NCI-H1105 treated with DMSO at 0.1 percent for 48 hours (cell line): ENCODE data around the gene LBH.
A peak's percentile ranks its signal among the peaks of the same experiment; 100 is the strongest.

Source experiments
- DNase-seq: peaks from one replicate; lab custom pipeline; 2025; lab: John Stamatoyannopoulos, UW

Gene LBH

GRCh38 chr2:30217644-30218337 lies 13.5 kb upstream of the LBH start:
- DNase-seq: peak; percentile 93

GRCh38 chr2:30218338-30218713 lies 13.0 kb upstream of the LBH start:
- DNase-seq: no peak

- no peak for DNase-seq
Observed at GRCh38 chr2:30218814-30219213, 12.5 kb upstream of the LBH start.

- no peak for DNase-seq
Observed at GRCh38 chr2:30219886-30220875, 11.2 kb upstream of the LBH start.

GRCh38 chr2:30221531-30221930 lies 9.8 kb upstream of the LBH start:
- DNase-seq: no peak

GRCh38 chr2:30222031-30222430 lies 9.3 kb upstream of the LBH start:
- no peak for DNase-seq

- no peak for DNase-seq
Observed at GRCh38 chr2:30222636-30223360, 8.5 kb upstream of the LBH start.

- DNase-seq: no peak
Observed at GRCh38 chr2:30223413-30223874, 7.9 kb upstream of the LBH start.

- DNase-seq: no peak
Observed at GRCh38 chr2:30224151-30224550, 7.2 kb upstream of the LBH start.

GRCh38 chr2:30225131-30225762 lies 6.1 kb upstream of the LBH start:
- DNase-seq: no peak

GRCh38 chr2:30226144-30227032 lies 4.9 kb upstream of the LBH start:
- DNase-seq: no peak

GRCh38 chr2:30229596-30229995 lies 1.7 kb upstream of the LBH start:
- DNase-seq: no peak

GRCh38 chr2:30230497-30231211 lies 680 bp upstream of the LBH start:
- no peak for DNase-seq

- peak; percentile 89 for DNase-seq
Observed at GRCh38 chr2:30231996-30232800, 864 bp downstream of the LBH start.

- DNase-seq: peak; percentile 31
Observed at GRCh38 chr2:30232801-30233130, 1.4 kb downstream of the LBH start.

GRCh38 chr2:30233271-30234009 lies 2.1 kb downstream of the LBH start:
- DNase-seq: no peak

- DNase-seq: no peak
Observed at GRCh38 chr2:30234180-30234971, 3.0 kb downstream of the LBH start.
